VCaP (cell line): ENCODE data around the gene KRTAP10-3.
"Not testable (repeated sequence)": the region's sequence is repeated elsewhere in the genome, so short reads cannot be mapped to it uniquely, and the experiment has no call there.

Source experiments
- H3K27ac ChIP-seq: fragments of 450-650 bp; 2 replicates; pipeline ENCODE4 v1.5.1; 2017
- CTCF ChIP-seq: fragments of 450-650 bp; conservative IDR thresholded peaks from 2 replicates; pipeline ENCODE4 v1.5.1; 2017; ENCODE audit warnings: mild to moderate bottlenecking, moderate library complexity

Gene KRTAP10-3

GRCh38 chr21:44576025-44576420 lies 17.4 kb upstream of the KRTAP10-3 start:
- no peak for TF ChIP-seq CTCF
- H3K27ac ChIP-seq = no peak overlapping the region

DNA sequence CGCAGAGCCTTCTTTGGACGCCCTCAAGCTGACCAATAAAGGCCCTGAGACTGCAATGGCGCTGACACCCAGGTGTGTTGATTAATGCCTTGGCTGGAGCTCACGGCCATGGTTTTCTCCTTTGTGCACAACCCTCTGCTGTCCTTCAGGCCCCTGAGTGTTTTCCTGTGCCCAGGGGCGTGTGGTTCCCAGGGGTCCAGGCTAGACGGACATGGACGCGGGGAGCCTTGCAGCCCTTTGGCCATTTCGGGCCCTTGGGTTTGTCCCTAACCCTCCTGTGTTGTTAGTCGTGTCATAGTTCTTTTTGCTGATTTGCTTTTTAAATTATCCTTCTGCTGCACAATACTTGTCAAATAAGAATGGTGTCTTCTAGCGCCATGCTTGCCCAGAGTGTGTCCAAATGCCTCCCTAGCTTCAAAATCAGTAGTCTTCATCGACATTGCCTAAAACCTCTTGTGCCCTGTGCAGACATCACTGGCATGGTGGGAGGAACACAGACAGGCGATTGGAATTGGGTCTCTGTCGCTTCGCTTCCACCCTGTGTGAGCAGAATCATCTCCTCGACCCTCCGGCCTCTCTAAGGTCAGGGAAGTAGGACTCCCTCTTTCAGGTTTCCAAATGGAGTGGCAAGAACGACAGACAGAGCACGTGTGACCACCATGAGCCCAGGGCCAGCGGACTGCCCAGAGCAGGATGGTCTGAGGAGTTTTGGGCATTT lies 16.9 kb upstream of the KRTAP10-3 start:
- H3K27ac ChIP-seq = no peak overlapping the region
- TF ChIP-seq CTCF = no peak

DNA sequence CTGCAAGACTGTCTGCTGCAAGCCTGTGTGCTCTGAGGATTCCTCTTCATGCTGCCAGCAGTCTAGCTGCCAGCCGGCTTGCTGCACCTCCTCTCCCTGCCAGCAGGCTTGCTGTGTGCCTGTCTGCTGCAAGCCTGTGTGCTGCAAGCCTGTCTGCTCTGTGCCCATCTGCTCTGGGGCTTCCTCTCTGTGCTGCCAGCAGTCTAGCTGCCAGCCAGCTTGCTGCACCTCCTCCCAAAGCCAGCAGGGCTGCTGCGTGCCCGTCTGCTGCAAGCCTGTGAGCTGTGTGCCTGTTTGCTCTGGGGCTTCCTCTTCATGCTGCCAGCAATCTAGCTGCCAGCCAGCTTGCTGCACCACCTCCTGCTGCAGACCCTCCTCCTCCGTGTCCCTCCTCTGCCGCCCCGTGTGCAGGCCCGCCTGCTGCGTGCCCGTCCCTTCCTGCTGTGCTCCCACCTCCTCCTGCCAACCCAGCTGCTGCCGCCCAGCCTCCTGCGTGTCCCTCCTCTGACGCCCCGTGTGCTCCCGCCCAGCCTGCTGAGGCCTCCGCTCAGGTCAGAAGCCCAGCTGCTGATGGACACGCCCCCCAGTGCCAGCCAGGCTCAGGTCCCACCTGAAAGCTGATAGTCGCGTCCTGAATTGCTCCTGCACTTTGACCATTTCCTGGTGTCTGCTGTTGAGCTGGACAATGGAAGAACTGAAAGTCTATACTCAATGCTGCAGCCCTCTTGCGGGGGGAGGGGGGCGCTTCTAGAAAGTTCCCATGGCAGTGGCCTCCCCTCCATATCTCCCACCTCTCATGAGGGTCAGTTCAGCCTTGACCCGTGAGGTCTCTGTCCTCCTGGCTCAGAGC lies 16.1 kb upstream of the KRTAP10-3 start:
- H3K27ac ChIP-seq = no peak overlapping the region
- peak; percentile 11; the same call in 1 of the 2 replicates for TF ChIP-seq CTCF

GRCh38 chr21:44573630-44574456 lies 15.2 kb upstream of the KRTAP10-3 start, which contains the start of gene KRTAP10-4:
Gene KRTAP10-4 (plus strand): TSS chr21:44573729. CDS start chr21:44573759, 30 bp downstream.
- H3K27ac ChIP-seq = not testable (repeated sequence)

DNA sequence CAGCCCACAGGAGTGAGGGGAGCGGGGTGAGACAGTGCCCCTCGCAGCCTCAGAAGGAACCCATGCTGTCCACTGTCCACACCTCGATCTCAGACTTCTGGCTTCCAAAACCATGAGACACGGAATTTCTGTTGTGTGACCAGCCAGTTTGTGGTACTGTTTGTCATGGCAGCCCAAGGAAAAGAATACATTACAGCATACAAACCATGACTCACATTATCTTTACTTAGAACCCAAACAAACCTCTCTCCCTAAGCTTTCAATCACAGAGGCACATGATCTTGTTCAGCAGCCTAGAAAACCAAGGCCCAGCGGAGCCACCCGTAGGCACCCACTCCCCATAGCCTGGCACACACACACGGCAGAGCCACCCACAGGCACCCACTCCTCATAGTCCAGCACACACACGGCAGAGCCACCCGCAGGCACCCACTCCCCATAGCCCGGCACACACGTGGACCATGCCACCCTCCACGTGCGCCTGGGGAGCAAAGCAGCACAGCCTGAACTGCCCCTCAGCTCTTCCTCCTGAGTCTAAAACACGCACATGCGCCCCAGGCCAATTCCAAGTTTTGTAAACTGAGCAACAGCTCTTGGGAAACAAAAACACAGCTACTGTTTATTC lies 14.5 kb upstream of the KRTAP10-3 start:
- H3K27ac ChIP-seq = no peak overlapping the region
- TF ChIP-seq CTCF = no peak

- TF ChIP-seq CTCF = no peak
- H3K27ac ChIP-seq = no peak overlapping the region
These were observed 13.5 kb upstream of the KRTAP10-3 start for GRCh38 chr21:44571844-44572782.

- no peak overlapping the region for H3K27ac ChIP-seq
- TF ChIP-seq CTCF = no peak
These were observed 12.7 kb upstream of the KRTAP10-3 start for GRCh38 chr21:44571296-44571695.
